IPS-18c (cell line): ENCODE measurements around the gene CCDC170.

Experiments
- H3K4me3 ChIP-seq: 2 replicates; pipeline ENCODE4 v1.7.0; 2013; ENCODE audit warnings: low read depth, mild to moderate bottlenecking, low read length, moderate library complexity; ENCODE audit not compliant: insufficient read depth
- H3K9me3 ChIP-seq: one replicate; pipeline ENCODE4 v1.6.1; 2013; ENCODE audit warnings: mild to moderate bottlenecking, low read length, moderate library complexity; ENCODE audit not compliant: control insufficient read depth, insufficient read depth

CCDC170 gene

DNA sequence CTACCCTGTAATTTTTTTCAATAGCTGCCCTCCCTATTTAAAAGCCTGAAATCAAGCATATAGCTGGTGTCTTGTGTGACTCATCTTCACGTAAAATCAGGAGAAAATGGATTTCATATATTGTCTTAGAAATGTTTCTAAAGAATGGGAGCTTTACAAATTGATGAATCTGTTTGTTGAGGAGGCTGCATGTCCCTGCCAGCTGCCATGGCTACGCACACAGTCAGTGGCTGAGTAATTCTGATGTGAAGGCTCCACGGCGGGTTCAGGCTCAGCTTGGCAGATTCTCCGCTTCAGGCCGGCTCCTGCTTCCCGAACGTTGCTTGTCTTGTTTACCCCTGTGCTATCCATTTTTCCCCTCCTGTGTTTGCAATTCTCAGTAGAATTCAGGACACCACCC lies 82.8 kb downstream of the CCDC170 start:
- H3K9me3 ChIP-seq: no peaks in the 10 kb centered on the region
- H3K4me3 ChIP-seq: no peak overlapping the region

DNA sequence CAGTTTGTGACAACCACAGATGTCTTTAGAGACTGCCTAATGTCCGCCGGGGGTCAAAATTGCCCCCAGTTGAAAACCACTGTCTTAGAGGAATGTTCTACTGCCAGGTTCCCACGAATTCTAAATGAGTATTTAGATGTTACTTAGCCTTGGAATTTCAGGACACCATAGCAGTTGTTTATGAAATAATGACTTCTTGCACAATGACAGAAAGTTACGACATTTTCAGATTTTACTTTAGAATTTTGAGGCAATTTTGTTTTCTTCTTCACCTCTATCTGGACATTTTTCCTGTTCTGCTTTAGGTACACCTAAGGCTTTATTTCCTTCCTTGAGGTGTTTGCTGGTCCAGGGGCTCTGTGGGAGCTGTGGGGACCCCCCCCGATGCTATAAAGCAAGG lies 83.4 kb downstream of the CCDC170 start:
- no peaks in the 10 kb centered on the region for H3K9me3 ChIP-seq

DNA sequence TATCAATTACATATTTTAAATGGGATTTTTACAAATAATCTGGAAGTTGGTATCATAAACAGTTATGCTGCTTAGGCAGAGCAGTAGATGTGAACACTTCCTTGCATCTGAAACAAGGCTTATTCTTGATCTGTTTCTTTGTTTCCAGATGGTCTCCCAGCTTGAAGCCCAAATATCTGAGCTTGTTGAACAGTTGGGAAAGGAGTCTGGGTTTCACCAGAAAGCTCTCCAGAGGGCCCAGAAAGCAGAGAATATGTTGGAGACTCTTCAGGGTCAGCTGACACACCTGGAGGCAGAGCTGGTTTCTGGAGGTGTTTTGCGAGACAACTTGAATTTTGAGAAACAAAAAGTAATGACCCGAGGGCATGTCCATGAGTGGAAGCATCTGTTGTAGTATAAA lies 91.9 kb downstream of the CCDC170 start:
- Histone ChIP-seq H3K9me3 (no peaks in the 10 kb centered on the region), H3K4me3 (no peak overlapping the region)

More for the DNA sequence above, 83.4 kb downstream of the CCDC170 start:
- H3K4me3 ChIP-seq: no peak overlapping the region

DNA sequence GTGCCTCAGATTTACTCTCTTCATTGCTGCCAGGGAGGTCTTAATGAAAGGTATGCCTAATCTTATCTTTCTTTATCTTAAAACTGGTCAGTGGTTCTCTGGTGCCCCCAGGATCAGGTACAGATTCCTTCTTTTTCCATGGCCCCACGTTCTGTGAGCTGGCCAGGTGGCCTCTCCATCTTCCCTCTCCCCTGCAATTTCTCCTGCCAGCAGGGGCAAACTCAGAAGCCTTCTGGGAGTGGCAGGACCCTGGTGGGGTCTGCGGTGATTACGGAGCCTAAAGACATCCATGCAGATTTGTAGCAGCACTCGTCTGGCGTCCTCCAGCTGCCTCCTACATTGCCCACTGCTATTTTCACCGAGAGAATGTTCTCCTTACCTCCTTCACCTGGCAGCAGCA lies 95.8 kb downstream of the CCDC170 start:
- H3K9me3 ChIP-seq: no peaks in the 10 kb centered on the region
- H3K4me3 ChIP-seq: no peak overlapping the region

DNA sequence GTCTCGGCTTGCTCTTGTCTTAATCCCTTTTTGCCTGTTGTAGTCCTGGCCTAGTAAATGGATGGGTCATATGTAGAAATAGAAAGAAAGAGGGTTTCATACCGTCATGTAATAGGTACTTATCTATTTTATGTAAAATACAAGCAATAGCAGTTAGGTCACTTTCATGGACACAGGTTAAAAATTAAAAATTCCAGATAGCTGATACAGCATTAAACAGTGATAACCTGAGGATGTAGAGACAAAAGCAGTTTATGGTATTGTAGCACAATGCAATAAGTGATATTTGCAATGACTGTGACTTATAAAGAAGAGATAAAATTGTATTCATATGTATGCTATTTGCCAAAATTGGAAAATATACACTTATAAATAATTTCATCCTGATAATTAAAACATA lies 96.9 kb downstream of the CCDC170 start:
- Histone ChIP-seq H3K9me3 (no peaks in the 10 kb centered on the region), H3K4me3 (no peak overlapping the region)

DNA sequence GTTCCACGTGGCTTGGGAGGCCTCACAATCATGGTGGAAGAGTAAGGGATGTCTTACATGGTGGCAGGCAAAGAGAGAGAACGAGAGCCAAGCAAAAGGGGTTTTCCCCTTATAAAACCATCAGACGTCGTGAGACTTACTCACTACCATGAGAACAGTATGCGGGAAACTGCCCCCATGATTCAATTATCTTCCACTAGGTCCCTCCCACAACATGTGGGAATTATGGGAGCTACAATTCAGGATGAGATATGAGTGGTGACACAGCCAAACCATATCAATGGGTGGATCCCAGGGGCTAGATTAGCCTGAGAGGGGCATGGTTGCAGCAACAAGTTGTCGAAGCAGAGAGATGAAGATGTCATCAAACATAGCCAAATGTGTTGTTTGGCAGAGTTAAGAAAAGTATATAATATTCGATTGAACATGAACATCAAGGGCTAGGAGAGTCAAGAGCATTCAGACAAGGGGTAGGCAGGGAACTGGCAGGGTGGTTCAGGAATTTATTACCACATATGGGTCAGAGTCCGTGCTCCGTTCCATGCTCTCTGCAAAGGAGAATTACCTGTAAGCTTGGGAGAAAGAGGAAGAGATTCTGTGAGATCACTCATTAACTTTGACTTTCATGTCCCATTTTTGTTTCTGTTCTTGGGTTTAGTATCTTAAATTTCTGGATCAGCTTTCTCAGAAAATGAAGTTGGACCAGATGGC lies 98.8 kb downstream of the CCDC170 start:
- Histone ChIP-seq H3K9me3 (no peaks in the 10 kb centered on the region), H3K4me3 (no peak overlapping the region)

DNA sequence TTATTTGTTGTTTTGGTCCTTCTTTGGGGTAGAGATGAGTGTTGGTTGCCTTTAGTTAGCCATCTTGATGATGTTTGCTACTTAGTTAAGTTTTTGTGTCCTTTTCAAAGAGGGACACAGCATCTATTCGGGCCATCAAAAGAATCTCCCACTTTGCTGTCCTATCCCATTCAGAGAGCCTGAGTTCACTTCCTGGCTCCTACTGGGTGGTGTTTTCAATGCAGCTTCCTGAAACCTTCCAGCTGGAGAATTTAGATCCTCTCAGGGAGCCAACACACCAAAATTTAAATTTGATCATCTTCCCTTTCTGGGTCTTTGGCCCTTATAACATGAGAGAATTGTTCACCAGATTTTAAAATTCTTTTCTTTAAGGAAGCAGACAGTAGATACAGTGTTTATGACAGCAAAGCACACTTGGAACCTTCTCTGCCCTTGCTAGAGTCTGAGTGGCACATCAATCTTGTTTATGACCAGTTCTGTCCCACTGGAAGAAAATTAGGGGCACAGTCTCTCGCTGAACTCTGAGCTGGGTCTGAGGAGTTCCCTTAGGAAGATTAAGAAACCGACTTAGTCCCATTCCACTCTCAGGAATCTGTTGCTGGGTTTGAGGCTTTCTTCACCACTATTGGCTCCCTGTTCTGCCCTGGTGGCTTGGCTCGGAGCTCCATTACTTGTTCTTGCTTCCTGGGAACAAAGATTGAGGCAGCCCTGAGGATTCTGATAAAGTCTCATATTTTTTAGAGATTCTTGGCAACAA lies 115.5 kb downstream of the CCDC170 start:
- Histone ChIP-seq H3K9me3 (peaks cover 4% of the 10 kb centered on the region), H3K4me3 (no peak overlapping the region)

DNA sequence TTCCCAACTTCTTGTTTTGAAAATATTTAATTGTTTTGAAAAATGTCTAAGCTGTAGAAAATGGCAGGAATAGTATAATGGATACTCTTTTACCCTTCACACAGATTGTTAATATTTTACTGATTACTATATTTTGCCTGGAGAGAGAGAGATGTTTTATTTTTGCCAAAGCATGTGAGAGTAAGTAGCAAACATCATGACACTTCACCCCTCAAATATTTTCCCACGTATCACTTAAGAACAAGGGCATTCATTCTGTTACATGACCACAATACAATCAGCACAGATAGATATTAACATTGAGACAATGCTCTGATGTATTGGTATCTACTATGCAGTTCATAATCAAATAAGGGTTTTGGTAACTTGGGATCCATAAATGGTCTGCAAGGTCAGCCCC lies 116.5 kb downstream of the CCDC170 start:
- H3K9me3 ChIP-seq: peaks cover 4% of the 10 kb centered on the region
- no peak overlapping the region for H3K4me3 ChIP-seq

DNA sequence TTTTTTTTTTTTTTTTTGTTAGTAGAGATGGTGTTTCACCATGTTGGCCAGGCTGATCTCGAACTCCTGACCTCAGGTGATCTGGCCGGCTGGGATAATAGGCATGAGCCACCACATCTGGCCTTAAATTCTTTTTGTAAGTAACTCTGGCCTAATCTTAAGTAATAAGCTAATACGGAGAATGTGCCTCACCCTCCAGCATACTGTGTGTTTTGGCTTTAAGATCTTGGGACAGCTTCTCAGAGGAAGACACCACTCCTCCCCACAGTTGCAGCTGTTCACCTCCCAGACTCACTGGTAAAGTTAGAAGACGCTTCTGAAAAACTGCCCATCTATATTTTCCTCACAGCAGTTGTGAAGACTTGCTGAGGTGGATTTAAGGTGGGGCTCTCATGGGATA lies 120.8 kb downstream of the CCDC170 start:
- H3K4me3 ChIP-seq: no peak overlapping the region
- peaks cover 2% of the 10 kb centered on the region for H3K9me3 ChIP-seq

DNA sequence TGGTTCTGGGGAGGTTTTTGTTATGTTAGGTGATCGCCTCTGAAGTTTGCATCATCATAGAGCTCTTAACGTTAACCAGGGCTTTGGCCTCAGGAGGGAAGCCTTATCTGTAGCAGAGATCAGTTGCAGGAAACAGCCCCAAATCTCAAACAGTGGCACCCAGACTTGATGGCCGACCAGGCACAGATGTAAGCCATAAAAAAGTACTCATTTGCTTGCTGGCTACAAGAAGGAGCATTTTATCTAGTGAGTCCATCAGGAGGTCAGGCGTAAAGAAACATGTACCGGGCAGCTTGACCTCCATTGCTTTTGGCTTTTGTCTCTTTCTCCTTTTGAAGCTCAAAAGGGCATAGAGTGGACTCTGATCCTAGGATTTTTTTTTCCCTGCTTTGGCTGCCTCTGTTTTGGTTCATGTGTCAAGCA lies 122.3 kb downstream of the CCDC170 start:
- Histone ChIP-seq H3K9me3 (peaks cover 2% of the 10 kb centered on the region), H3K4me3 (no peak overlapping the region)

DNA sequence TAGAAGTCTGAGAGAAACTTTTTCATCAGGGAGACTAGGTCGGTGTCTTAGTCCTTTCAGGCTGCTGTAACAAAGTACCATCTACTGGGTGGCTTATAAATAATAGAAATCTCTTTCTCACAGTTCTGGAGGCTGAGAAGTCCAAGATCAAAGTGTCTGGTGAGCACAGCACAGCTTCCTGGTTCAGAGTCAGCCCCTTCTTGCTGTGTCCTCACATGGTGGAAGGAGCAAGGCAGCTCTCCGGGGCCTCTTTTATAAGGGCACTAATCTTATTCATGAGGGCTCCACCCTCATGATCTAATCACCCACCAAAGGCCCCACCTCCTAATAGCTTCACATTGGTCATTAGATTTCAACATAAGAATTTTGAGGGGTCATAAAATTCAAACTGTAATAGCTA lies 122.8 kb downstream of the CCDC170 start:
- H3K4me3 ChIP-seq: no peak overlapping the region
- H3K9me3 ChIP-seq: peaks cover 2% of the 10 kb centered on the region

DNA sequence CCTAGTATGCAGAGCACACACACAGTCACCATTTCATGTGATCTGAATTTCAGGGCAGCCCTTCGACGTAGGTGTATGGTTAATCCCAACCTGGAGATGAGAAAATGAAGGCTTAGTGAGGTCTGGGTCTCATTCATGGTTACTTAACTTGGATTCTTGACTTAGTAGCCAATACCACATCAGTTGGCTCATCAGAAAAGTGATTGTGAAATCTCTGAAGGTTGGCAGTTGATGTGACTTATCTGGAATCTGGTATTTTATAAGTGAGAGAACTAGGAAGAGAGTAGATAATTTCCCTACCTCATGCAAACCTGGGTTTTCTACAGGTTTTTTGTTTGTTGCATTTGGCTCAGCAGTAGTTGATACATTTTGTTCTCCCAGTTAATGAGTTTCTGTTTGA lies 123.7 kb downstream of the CCDC170 start:
- peaks cover 2% of the 10 kb centered on the region for H3K9me3 ChIP-seq
- H3K4me3 ChIP-seq: no peak overlapping the region

DNA sequence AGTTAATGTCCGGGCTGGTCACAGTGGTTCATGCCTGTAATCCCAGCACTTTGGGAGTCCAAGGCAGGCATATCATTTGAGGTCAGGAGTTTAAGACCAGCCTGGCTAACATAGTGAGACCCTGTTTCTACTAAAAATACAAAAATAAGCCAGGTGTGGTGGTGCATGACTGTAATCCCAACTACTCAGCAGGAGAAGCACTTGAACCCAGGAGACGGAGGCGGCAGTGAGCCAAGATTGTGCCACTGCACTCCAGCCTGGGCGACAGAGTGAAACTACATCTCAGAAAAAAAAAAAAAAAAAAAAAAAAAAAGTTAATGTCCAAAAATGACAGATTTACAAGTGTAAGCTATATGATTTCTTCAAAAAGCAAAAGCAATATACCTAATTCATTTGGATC lies 124.9 kb downstream of the CCDC170 start:
- peaks cover 2% of the 10 kb centered on the region for H3K9me3 ChIP-seq
- no peak overlapping the region for H3K4me3 ChIP-seq

DNA sequence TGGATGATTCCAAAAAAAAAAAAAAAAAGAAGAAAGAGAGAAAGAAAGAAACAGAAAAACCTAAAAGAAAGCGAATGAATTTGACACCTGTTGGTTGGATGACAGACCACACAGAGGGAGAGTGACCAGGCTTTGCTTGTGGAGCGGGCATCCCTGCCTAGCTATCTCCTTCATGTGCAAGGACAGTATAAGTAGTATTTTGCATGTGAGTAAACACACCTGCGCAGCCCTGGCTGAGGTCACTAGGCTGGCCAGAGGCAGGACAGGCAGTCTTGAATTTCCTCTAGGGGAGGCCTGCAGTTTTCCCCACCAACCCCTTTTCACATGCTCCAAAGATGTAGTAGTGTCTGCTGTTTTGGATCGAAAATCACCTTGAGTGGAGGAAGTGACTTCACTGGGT lies 126.4 kb downstream of the CCDC170 start:
- no peak overlapping the region for H3K4me3 ChIP-seq

DNA sequence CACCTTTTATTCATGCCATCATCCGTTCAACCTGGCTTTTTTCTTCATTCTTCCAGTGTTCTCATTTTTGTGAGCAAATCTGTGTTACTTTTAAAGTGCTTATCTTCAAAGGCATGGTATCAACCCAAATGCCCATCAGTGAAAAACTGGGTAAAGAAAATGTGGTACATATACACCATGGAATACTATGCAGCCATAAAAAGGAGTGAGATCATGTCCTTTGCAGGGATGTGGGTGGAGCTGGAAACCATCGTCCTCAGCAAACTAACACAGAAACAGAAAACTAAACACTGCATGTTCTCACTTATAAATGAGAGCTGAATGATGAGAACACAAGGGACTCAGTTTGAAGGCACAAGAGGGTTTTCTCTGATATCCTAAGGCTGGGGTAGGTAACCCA lies 130.3 kb downstream of the CCDC170 start:
- no peaks in the 10 kb centered on the region for H3K9me3 ChIP-seq
- H3K4me3 ChIP-seq: no peak overlapping the region

More for the DNA sequence above, 126.4 kb downstream of the CCDC170 start:
- H3K9me3 ChIP-seq: peaks cover 2% of the 10 kb centered on the region

DNA sequence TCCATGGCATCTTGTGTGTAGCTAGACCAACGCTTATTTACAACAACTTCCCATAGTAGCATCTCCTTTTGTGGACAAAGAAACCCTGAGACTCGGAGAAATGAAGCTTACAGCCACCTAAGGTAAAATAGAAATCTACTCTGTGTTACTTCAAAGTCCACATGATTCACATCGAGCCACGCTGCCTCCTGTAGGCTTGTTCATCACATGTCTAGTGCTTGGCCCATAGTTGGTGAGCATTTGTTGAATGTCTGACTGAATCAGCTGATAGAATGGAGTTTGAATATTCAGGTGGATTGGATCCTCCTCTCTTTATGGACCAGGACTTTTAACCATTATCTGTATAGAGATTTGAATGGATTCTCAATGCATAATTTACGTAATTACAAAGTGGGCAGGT lies 130.7 kb downstream of the CCDC170 start:
- Histone ChIP-seq H3K4me3 (no peak overlapping the region), H3K9me3 (no peaks in the 10 kb centered on the region)

DNA sequence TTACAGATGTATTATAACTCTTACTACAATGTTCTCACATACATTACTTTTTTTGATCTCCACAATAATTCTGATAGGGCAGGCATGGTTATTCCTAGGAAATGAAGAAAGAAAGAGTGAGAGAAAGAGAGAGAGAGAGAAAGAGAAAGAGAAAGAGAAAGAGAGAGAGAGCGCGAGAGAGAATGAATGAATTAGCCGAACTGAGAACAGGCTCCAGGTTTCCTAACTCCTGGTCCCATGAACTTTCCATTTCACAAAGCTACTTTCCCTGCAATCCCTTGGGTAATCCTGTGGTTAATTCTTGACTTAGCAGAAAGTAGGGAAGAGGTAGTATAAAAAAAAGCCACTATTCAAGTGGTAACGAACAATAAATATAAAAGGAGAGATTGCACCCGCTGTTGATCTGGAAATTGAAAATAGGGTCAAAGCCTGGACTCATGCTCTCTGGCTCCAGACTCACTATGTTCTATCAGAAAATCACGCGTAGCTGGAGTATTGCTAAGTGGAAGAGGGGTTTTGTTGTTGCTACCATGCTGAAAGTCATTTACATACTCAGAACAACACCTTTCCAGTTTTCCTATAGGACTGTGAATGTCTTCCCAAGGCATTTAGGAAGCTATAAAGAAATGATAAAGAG lies 131.2 kb downstream of the CCDC170 start:
- H3K9me3 ChIP-seq: no peaks in the 10 kb centered on the region
- H3K4me3 ChIP-seq: no peak overlapping the region
